Mucosa of descending colon (tissue), 3 donors: ENCODE data around the gene EPB41L1. TPM values are rescaled to one million over a fixed set of nuclear protein-coding genes. Genes with fewer than 3 reads are reported as not detected.

Experiments
- ATAC-seq: fragments of 200-7000 bp; cut with Tn5 transposase; one replicate; pipeline ENCODE4 v1.9.1; 2020; ENCODE audit warnings: mild to moderate bottlenecking, moderate library complexity
- DNase-seq, 3 donors: peaks; one replicate each; pipeline ENCODE4 v3.0.0-alpha.2; 2020
- H3K36me3 ChIP-seq: fragments of 200-600 bp; one replicate; pipeline ENCODE4 v1.8.0; 2021; ENCODE audit warnings: low read depth, mild to moderate bottlenecking
- H3K4me1 ChIP-seq: fragments of 200-600 bp; one replicate; pipeline ENCODE4 v1.8.0; 2021; ENCODE audit warnings: low read depth, mild to moderate bottlenecking
- H3K4me3 ChIP-seq: fragments of 200-600 bp; one replicate; pipeline ENCODE4 v1.8.0; 2021; ENCODE audit warnings: mild to moderate bottlenecking
- H3K9me3 ChIP-seq: fragments of 200-600 bp; one replicate; pipeline ENCODE4 v1.8.0; 2021; ENCODE audit warnings: mild to moderate bottlenecking
- intact Hi-C, 2 donors: fragments of 100-400 bp; cut with DNase I in 1 of 2; cut with micrococcal nuclease in 1 of 2; formaldehyde crosslinking; loops; one replicate each; pipeline versions ENCODE4 v1.11.0 to v1.11.1; 2022; cut with DNase I, micrococcal nuclease
- total RNA-seq, 3 donors: library from RNA; stranded (reverse); fragmentation: NEBNext Ultra II Directional in 2 of 3; extraction: Animal tissue kit (Norgen Biotek cat#: 25700) in 2 of 3; gene quantifications; one replicate each; pipeline versions ENCODE4 v1.2.1 to v1.2.4, GENCODE V29; 2021 to 2023
- TF ChIP-seq, protein P1 (sequence below): fragments of 200-600 bp; IDR thresholded peaks from one replicate; pipeline ENCODE4 v1.8.0; 2022; ENCODE audit warnings: antibody characterized with exemption, mild to moderate bottlenecking
- donor health status: DM: no; HTN: no; CAD: no; lungs with moderate emphysema.
- donor health status: DM: no; HTN: no; CAD: no.
- donor health status: DM: no; HTN: yes; CAD: no.

Gene EPB41L1
- total RNA-seq, 3 donors from 2014 or later: 41.0 to 95.3 (median 71.7) TPM

DNA sequence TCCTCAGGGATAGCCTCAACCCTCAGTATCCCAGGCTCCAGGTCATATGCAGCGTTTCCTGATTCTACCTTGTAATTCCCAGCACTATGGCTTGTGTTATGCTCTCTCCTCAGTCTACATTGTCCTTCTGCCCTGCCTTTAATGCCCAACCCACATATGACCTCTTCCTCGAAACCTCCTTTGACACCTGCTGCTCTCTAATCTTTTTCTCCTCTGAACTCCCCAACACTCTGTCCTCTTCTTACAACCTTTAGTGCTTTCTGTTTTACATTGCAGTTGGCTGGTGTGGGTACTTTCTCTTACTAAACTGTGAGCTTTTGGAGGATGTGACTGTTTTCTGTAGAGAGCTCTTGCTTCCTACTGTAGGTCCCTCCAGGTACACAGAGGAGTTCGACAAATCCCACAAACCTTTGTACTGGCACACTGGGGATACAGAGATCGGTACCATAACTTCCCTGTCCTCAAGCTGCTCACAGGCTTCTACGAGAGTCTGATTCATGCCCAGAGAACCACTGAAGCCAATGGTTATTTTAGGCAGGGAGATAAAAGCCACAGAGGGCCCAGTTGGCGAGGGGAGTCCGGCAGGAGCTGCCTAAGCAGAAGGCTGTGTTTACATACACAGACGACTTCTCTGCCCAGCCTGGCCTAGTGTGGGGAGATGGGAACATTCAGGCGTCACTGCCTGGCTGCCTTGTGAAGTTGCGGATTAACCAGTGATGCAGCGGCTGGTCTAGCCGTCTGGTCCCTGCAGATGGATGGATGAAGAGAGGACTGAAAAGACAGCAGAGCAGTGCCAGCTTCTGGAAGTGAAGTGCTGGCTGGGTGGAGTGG, 8.4 kb upstream of the EPB41L1 start:
- TF ChIP-seq, protein P1, sequence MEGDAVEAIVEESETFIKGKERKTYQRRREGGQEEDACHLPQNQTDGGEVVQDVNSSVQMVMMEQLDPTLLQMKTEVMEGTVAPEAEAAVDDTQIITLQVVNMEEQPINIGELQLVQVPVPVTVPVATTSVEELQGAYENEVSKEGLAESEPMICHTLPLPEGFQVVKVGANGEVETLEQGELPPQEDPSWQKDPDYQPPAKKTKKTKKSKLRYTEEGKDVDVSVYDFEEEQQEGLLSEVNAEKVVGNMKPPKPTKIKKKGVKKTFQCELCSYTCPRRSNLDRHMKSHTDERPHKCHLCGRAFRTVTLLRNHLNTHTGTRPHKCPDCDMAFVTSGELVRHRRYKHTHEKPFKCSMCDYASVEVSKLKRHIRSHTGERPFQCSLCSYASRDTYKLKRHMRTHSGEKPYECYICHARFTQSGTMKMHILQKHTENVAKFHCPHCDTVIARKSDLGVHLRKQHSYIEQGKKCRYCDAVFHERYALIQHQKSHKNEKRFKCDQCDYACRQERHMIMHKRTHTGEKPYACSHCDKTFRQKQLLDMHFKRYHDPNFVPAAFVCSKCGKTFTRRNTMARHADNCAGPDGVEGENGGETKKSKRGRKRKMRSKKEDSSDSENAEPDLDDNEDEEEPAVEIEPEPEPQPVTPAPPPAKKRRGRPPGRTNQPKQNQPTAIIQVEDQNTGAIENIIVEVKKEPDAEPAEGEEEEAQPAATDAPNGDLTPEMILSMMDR: no peak
- no peak for DNase-seq
- intact Hi-C loops: no loop called here
- peaks cover 5% of the 10 kb centered on the region for H3K4me1 ChIP-seq
- peak; percentile 55 for ATAC-seq
- H3K4me3 ChIP-seq: no peak overlapping the region
- no peaks in the 10 kb centered on the region for H3K9me3 ChIP-seq
- H3K36me3 ChIP-seq: no peaks in the 10 kb centered on the region

DNA sequence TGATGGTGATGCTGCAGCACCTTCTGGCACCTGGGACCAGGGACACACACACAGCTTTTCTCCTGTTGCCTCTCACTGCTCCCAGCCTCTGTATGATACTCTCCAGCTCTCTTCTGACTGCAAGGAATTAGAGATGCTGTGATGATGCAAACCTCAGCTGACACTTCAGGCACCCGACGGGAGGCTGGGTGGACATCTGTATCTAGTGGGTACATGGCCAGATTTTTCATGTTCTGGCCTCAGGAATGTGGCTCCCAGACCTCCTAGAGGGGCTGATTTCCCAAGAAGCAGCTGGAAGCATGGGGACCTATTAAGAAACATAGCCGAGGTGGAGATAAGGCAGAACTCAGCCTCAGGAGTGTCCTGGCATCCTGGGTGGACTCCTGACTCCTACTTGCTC, 6.8 kb upstream of the EPB41L1 start:
- Histone ChIP-seq H3K4me1 (peaks cover 5% of the 10 kb centered on the region), H3K36me3 (no peaks in the 10 kb centered on the region), H3K9me3 (no peaks in the 10 kb centered on the region), H3K4me3 (no peak overlapping the region)
- ATAC-seq (no peak), DNase-seq (no peak)
- intact Hi-C loops: no loop called here
- TF ChIP-seq, protein P1: no peak

DNA sequence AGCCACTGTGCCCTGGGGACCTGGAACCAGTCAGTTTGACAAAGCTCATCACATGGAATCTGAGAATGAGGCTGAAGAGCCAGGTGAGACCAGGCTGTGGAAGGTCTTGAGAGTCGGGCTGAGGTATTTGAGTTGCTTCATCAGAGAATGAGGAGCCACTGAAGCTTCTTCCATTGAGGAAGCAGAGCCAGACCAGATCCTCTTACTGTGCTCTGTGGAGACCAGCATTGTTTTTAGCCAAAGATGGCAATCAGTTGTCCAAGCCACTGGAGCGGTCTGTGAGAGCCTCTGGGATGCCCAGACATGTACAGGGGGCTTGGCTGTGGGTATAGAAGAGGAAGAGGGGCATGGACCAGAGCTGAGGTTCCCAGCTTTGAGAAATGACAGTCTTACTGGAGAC, 6.1 kb upstream of the EPB41L1 start:
- peaks cover 5% of the 10 kb centered on the region for H3K4me1 ChIP-seq
- DNase-seq (no peak), ATAC-seq (no peak)
- H3K4me3 ChIP-seq: no peak overlapping the region
- TF ChIP-seq, protein P1: no peak
- intact Hi-C loops: no loop called here
- H3K9me3 ChIP-seq: no peaks in the 10 kb centered on the region
- H3K36me3 ChIP-seq: no peaks in the 10 kb centered on the region

DNA sequence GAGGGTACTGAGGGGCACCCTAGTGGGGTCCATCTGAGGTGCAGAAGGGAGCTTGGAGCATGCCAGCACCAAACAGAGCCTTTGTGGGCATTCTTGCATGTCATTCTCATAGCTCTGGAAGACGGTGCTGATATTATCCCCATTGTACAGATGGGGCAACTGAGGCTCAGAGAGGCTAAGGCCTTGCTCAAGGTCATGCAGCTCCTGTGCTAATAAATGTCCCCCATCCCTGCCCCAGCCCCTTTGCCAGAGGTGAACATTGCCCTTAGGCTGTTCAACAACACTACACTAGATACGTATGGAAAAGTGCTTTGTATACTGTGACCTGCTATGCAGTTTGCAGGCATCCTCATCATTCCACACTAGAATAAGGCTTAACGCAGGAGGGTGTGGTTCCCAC, 5.5 kb upstream of the EPB41L1 start:
- intact Hi-C loops: no loop called here
- Histone ChIP-seq H3K36me3 (no peaks in the 10 kb centered on the region), H3K4me1 (peaks cover 5% of the 10 kb centered on the region), H3K4me3 (no peak overlapping the region), H3K9me3 (no peaks in the 10 kb centered on the region)
- ATAC-seq (no peak), DNase-seq (no peak)
- TF ChIP-seq, protein P1: no peak

DNA sequence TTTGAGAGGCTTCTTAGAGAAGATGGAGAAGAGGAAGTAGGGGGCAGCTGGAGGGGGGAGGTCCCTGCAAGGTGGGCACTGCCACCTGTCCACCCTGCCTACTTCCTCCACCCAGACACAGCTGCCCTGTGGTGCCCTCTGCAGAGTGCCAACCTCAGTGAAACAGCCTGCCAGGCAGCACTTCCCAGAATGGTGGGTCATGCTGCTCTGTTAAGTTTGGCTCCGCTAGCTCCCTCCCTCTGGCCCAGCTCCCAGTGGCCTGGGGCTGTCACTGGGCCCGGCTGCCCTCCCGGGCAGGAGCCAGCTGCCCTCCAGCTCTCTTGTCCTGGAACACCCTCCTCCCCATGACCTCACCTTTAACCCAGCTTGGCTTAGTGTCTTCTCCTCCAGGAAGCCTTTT, 5.1 kb upstream of the EPB41L1 start:
- no peak for DNase-seq
- peaks cover 5% of the 10 kb centered on the region for H3K4me1 ChIP-seq
- TF ChIP-seq, protein P1: no peak
- ATAC-seq: no peak
- H3K4me3 ChIP-seq: no peak overlapping the region
- no peaks in the 10 kb centered on the region for H3K36me3 ChIP-seq
- intact Hi-C loops: no loop called here
- H3K9me3 ChIP-seq: no peaks in the 10 kb centered on the region
